ENCODE data around the gene SCAF8.

DNA sequence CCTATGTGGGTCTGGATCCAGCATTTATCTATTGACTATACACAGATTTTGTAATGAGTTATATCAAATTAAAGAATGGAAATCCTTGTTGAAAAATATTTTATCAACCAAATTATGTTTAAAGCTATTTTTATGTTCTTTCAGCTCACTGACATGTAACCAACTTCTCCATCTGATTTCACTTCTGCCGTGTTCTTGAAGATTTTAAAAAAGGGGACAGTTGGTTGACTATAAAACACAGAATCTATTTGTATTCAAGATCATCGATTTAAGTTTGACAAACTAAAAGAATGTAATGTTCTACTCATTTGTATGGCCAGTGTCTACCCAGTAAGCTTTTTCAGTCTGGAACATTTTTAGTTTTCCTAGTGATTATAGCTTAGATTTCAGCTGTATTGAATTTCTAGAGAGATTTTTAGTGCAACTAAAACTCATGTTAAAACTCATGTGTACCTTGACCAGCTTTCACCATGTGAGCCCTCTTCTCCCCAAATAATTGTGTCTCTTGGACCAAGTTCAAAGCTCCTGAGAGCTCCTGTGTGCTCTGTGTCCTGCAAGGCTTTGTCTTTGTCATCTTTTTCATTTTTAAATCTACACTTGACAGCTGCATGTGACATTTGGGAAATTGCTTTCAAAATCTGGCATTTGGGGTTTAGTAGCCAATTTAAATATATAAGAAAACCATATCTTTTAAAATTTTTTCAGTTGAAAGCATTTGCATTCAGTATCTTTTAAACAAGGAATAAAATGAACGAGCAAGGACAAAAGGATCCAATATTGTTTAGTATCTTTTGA lies 143.5 kb downstream of the SCAF8 start:
- no peak for TF ChIP-seq EZH2 (IDR thresholded peaks at IDR 0.05; ENCODE audit: insufficient read depth, poor library complexity, severe bottlenecking)
- TF ChIP-seq EZH2phosphoT487 (IDR thresholded peaks at IDR 0.05; ENCODE audit: insufficient read depth, low read depth): no peak
